Stromal cell of bone marrow (primary cell): Measurements from ENCODE around the gene PRAF2.

ENCODE experiments used
- DNase-seq: peaks from one replicate; pipeline ENCODE4 v3.0.0-alpha.2; 2012; ENCODE audit warnings: low read depth

The PRAF2 gene

GRCh38 chrX:49073601-49074575, at the start of gene PRAF2:
Gene PRAF2 (minus strand): TSS chrX:49074002. CDS start chrX:49073987, 15 bp downstream.
- peak; percentile 86 for DNase-seq

GRCh38 chrX:49122499-49122898, 48.7 kb upstream of the PRAF2 start:
- DNase-seq, result no peak

GRCh38 chrX:49120091-49120490, 46.3 kb upstream of the PRAF2 start:
- DNase-seq, result no peak

- no peak for DNase-seq
These were observed 43.8 kb upstream of the PRAF2 start for GRCh38 chrX:49117581-49117980.

- no peak for DNase-seq
These were observed 42.9 kb upstream of the PRAF2 start for GRCh38 chrX:49116716-49117115.

GRCh38 chrX:49116076-49116475, 42.3 kb upstream of the PRAF2 start:
- no peak for DNase-seq

- no peak for DNase-seq
These were observed 38.0 kb upstream of the PRAF2 start for GRCh38 chrX:49111791-49112190.

GRCh38 chrX:49110417-49110816, 36.6 kb upstream of the PRAF2 start:
- no peak for DNase-seq

GRCh38 chrX:49108641-49109040, 34.8 kb upstream of the PRAF2 start:
- no peak for DNase-seq

GRCh38 chrX:49106930-49107329, 33.1 kb upstream of the PRAF2 start:
- peak; percentile 12 for DNase-seq

GRCh38 chrX:49106296-49106695, 32.5 kb upstream of the PRAF2 start:
- no peak for DNase-seq

GRCh38 chrX:49103637-49104036, 29.8 kb upstream of the PRAF2 start:
- no peak for DNase-seq

GRCh38 chrX:49102190-49102589, 28.4 kb upstream of the PRAF2 start:
- DNase-seq, result no peak

- DNase-seq, result no peak
These were observed 27.8 kb upstream of the PRAF2 start for GRCh38 chrX:49101629-49101984.

GRCh38 chrX:49100704-49101628, 27.2 kb upstream of the PRAF2 start:
- DNase-seq, result peak; percentile 78

- no peak for DNase-seq
These were observed 22.6 kb upstream of the PRAF2 start for GRCh38 chrX:49096419-49096818.

GRCh38 chrX:49089553-49089952, 15.8 kb upstream of the PRAF2 start:
- no peak for DNase-seq

- no peak for DNase-seq
These were observed 8.6 kb upstream of the PRAF2 start for GRCh38 chrX:49082271-49082871.

- no peak for DNase-seq
These were observed 6.0 kb upstream of the PRAF2 start, which contains the start of gene WDR45 for GRCh38 chrX:49079489-49080428. Gene WDR45 (minus strand): TSS chrX:49079887. CDS start chrX:49078095, 1,792 bp downstream.

- DNase-seq, result no peak
These were observed 4.1 kb upstream of the PRAF2 start for GRCh38 chrX:49077941-49078340.

- DNase-seq, result no peak
These were observed 1.5 kb upstream of the PRAF2 start for GRCh38 chrX:49075347-49075746.
